A549 treated with GW870086 at 1 μM for 4 hours (cell line): Measurements from ENCODE around the gene GLO1. TPM values are rescaled to one million over a fixed set of nuclear protein-coding genes. Genes with fewer than 3 reads are reported as not detected.

Experiments used
- total RNA-seq: library from RNA; stranded (reverse); fragments of 200-300 nt; extraction: Qiagen RNA extraction; gene quantifications from 5 replicates; pipeline ENCODE4 v1.2.3, GENCODE V29; 2022; ENCODE audit warnings: low read depth

GLO1 gene
- 85.1 to 108 TPM (median 98.1 TPM) in 5 replicates for total RNA-seq

GRCh38 chr6:38702558-38703397 is at the start of gene GLO1:
TSS of gene GLO1 (minus strand) at chr6:38703145. CDS start at chr6:38703054, 91 bp downstream.

GRCh38 chr6:38715016-38715689 is 12.2 kb upstream of the GLO1 start, which contains the start of gene DNAH8:
TSS of gene DNAH8 (plus strand) at chr6:38715311. CDS start at chr6:38722810, 7,499 bp downstream.

GRCh38 chr6:38639498-38640215 is 63.3 kb downstream of the GLO1 start, which contains the start of gene BTBD9:
TSS of gene BTBD9 (minus strand) at chr6:38639929.

Other genes starting within 250 kb of the GLO1 start
- gene BTBD9, start 63.2 kb downstream of the GLO1 start, total RNA-seq = 1.9 to 3.0 TPM (median 2.3 TPM) in 5 replicates
- not detected in 5 replicates for gene DNAH8, start 12.2 kb upstream of the GLO1 start, total RNA-seq